Endothelial cell (in vitro differentiated cells): Measurements from ENCODE around the gene FGF12. TPM values are rescaled to one million over a fixed set of nuclear protein-coding genes. Genes with fewer than 3 reads are reported as not detected.

ENCODE experiments used
- DNase-seq: peaks from one replicate; pipeline ENCODE4 v3.0.0; 2021; ENCODE audit warnings: low spot score
- H3K27ac Mint-ChIP-seq: one replicate; pipeline ENCODE4 v1.8.0; 2021; ENCODE audit warnings: mixed read lengths, inconsistent platforms; ENCODE audit not compliant: unreplicated experiment
- H3K27me3 Mint-ChIP-seq: one replicate; pipeline ENCODE4 v1.8.0; 2021; ENCODE audit warnings: mild to moderate bottlenecking, moderate library complexity, mixed read lengths, inconsistent platforms; ENCODE audit not compliant: unreplicated experiment
- H3K36me3 Mint-ChIP-seq: one replicate; pipeline ENCODE4 v1.8.0; 2021; ENCODE audit warnings: mild to moderate bottlenecking, low read depth, mixed read lengths, inconsistent platforms; ENCODE audit not compliant: unreplicated experiment
- H3K4me1 Mint-ChIP-seq: one replicate; pipeline ENCODE4 v1.8.0; 2021; ENCODE audit warnings: mild to moderate bottlenecking, mixed read lengths, inconsistent platforms; ENCODE audit not compliant: unreplicated experiment
- H3K4me3 Mint-ChIP-seq: one replicate; pipeline ENCODE4 v1.8.0; 2021; ENCODE audit warnings: mild to moderate bottlenecking, mixed read lengths, inconsistent platforms; ENCODE audit not compliant: unreplicated experiment
- H3K9me3 Mint-ChIP-seq: one replicate; pipeline ENCODE4 v1.8.0; 2021; ENCODE audit warnings: mixed read lengths, inconsistent platforms; ENCODE audit not compliant: unreplicated experiment
- total RNA-seq: library from RNA; stranded (reverse); fragmentation: NEBNext Ultra II Directional; extraction: Animal tissue kit (Norgen Biotek cat#: 25700); gene quantifications from one replicate; pipeline ENCODE4 v1.2.1, GENCODE V29; 2021; ENCODE audit not compliant: unreplicated experiment
- TF ChIP-seq, protein P1 (sequence below): fragments of 200-600 bp; sonication (generic); IDR thresholded peaks from one replicate; pipeline ENCODE4 v1.5.0; 2021; ENCODE audit warnings: antibody characterized with exemption; ENCODE audit not compliant: unreplicated experiment

The FGF12 gene
- total RNA-seq, 1 donor from 2014 or later, result 19.1 TPM

DNA sequence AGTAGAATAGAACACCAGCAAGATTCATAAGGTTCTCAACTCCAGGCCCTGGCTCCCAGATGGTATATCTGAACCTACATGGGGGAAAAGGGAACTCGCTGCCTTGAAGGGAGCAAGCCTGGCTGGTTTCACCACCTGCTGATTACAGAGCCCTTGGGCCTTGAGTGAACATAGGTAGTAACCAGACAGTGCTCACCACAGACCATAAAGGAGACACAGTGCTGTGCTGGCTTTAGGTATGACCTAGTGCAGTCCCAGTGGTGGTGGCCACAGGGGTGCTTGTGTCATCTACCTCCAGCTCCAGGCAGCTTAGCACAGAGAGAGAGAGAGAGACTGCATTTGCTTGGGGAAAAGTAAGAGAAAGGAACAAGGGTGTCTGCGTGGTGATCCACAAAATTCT, 409.8 kb downstream of the FGF12 start:
- Mint-ChIP-seq H3K27ac (no peak overlapping the region), H3K36me3 (no peaks in the 10 kb centered on the region), H3K4me3 (no peak overlapping the region), H3K4me1 (peaks cover 24% of the 10 kb centered on the region), H3K27me3 (no peaks in the 10 kb centered on the region), H3K9me3 (no peaks in the 10 kb centered on the region)
- TF ChIP-seq, protein P1, sequence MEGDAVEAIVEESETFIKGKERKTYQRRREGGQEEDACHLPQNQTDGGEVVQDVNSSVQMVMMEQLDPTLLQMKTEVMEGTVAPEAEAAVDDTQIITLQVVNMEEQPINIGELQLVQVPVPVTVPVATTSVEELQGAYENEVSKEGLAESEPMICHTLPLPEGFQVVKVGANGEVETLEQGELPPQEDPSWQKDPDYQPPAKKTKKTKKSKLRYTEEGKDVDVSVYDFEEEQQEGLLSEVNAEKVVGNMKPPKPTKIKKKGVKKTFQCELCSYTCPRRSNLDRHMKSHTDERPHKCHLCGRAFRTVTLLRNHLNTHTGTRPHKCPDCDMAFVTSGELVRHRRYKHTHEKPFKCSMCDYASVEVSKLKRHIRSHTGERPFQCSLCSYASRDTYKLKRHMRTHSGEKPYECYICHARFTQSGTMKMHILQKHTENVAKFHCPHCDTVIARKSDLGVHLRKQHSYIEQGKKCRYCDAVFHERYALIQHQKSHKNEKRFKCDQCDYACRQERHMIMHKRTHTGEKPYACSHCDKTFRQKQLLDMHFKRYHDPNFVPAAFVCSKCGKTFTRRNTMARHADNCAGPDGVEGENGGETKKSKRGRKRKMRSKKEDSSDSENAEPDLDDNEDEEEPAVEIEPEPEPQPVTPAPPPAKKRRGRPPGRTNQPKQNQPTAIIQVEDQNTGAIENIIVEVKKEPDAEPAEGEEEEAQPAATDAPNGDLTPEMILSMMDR, result no peak
- DNase-seq, result no peak

DNA sequence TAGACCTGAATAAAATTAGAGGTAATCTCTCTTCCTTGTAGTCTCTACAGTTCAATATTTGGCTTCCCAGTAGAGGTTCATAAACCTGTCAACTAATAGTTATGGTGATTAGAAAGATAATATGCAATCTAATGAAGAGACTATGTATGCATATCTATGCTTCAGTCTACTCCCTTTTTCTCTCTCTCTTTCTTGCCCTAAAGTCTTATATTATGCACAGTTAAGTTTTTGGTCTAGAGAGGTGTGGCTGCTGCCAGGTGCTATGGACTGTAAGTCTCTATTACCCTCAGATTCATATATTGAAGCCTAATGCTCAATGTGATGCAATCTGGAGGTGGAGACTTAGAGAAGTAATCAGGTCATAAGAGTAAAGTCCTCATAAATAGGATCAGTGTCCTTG, 413.7 kb downstream of the FGF12 start:
- Mint-ChIP-seq H3K27ac (no peak overlapping the region), H3K4me1 (peaks cover 16% of the 10 kb centered on the region), H3K9me3 (no peaks in the 10 kb centered on the region), H3K36me3 (no peaks in the 10 kb centered on the region), H3K4me3 (no peak overlapping the region), H3K27me3 (no peaks in the 10 kb centered on the region)
- no peak for DNase-seq
- TF ChIP-seq, protein P1, result no peak

DNA sequence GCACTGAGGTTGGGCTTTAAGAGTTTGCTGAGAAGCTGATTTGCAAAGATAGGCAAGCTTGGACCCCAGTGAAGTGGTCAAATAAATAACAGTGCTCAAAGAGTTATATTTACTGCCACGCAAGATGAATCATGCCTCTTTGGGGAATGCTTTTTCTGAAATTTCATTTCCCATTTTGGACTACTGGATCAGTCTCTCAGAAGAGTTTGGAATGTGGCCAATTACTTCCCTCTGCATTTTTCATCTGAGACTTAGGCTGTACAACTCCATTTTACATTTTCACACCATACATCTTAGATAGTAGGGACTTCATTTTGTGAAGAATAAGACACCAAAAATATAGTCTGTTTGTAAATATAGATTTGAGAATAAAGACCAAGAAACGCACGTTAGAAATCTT, 419.7 kb downstream of the FGF12 start:
- Mint-ChIP-seq H3K4me1 (no peaks in the 10 kb centered on the region), H3K27me3 (no peaks in the 10 kb centered on the region), H3K36me3 (no peaks in the 10 kb centered on the region), H3K4me3 (no peak overlapping the region), H3K27ac (no peak overlapping the region), H3K9me3 (no peaks in the 10 kb centered on the region)
- no peak for DNase-seq
- TF ChIP-seq, protein P1, result no peak

GRCh38 chr3:192303235-192303634, 424.1 kb downstream of the FGF12 start:
- H3K4me3 Mint-ChIP-seq, result no peak overlapping the region
- TF ChIP-seq, protein P1, result no peak
- no peak for DNase-seq
- H3K27me3 Mint-ChIP-seq, result peaks cover 1% of the 10 kb centered on the region
- no peaks in the 10 kb centered on the region for H3K9me3 Mint-ChIP-seq
- no peaks in the 10 kb centered on the region for H3K4me1 Mint-ChIP-seq
- no peak overlapping the region for H3K27ac Mint-ChIP-seq
- H3K36me3 Mint-ChIP-seq, result no peaks in the 10 kb centered on the region

DNA sequence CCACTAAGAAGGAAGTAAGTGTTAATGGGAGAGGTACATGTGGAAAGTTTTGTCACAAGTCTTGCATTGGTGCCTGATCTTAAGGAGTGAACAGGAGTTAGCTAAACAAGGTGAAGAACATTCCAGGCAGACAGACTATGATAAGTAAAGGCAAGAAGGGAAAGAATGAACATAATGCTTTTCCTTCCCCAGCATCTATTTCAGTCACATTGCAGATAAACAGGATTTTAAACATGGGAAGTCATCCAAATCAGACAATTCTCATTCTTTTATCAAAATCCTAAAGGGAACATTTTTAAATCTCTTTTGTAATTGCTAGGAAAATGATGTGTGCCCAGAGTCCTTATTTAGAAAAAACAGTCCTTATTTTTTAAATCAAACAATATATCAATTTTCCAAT, 424.6 kb downstream of the FGF12 start:
- TF ChIP-seq, protein P1, result no peak
- no peaks in the 10 kb centered on the region for H3K36me3 Mint-ChIP-seq
- no peak overlapping the region for H3K27ac Mint-ChIP-seq
- DNase-seq, result no peak
- H3K4me1 Mint-ChIP-seq, result no peaks in the 10 kb centered on the region
- H3K9me3 Mint-ChIP-seq, result no peaks in the 10 kb centered on the region
- H3K27me3 Mint-ChIP-seq, result peaks cover 1% of the 10 kb centered on the region
- H3K4me3 Mint-ChIP-seq, result no peak overlapping the region
